Activated naive CD8-positive, alpha-beta T cell (primary cell): ENCODE results near the gene LTB4R.
A peak's percentile ranks its signal among the peaks of the same experiment; 100 is the strongest.

Experiments
- H3K27ac Mint-ChIP-seq: one replicate; pipeline ENCODE4 v1.8.0; 2021; ENCODE audit warnings: mixed read lengths
- H3K27me3 Mint-ChIP-seq: one replicate; pipeline ENCODE4 v1.8.0; 2021; ENCODE audit warnings: mixed read lengths
- H3K36me3 Mint-ChIP-seq: one replicate; pipeline ENCODE4 v1.8.0; 2021; ENCODE audit warnings: mixed read lengths
- H3K4me1 Mint-ChIP-seq: one replicate; pipeline ENCODE4 v1.8.0; 2021; ENCODE audit warnings: low read depth, mixed read lengths
- H3K4me3 Mint-ChIP-seq: one replicate; pipeline ENCODE4 v1.8.0; 2021; ENCODE audit warnings: mild to moderate bottlenecking, mixed read lengths
- H3K9me3 Mint-ChIP-seq: one replicate; pipeline ENCODE4 v1.8.0; 2021; ENCODE audit warnings: low read depth, mixed read lengths

Gene LTB4R

DNA sequence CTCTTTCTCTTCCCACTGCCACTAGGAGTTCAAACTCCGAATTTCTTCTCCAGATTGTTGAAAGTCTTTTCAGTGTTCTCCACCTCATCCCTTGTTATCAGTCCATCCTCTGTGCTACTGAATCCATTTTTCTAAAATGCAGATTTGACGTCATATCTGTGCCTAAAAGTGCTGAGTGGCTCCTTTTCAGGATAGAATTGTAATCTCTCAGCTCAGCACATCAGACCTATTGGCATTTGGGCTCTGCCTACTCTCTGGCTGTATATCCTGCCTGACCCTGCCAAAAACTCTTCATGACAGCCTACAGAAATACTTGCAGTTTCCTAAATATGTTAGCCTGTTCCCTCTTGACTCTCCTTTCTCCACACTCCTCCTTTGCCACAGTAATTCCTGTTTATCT, 38.8 kb upstream of the LTB4R start:
- H3K27me3 Mint-ChIP-seq: no peaks in the 10 kb centered on the region
- peaks cover 8% of the 10 kb centered on the region for H3K36me3 Mint-ChIP-seq
- peaks cover 42% of the 10 kb centered on the region for H3K4me1 Mint-ChIP-seq
- H3K9me3 Mint-ChIP-seq: no peaks in the 10 kb centered on the region
- H3K4me3 Mint-ChIP-seq: peak overlapping the region; percentile 88
- H3K27ac Mint-ChIP-seq: peak overlapping the region; percentile 96

DNA sequence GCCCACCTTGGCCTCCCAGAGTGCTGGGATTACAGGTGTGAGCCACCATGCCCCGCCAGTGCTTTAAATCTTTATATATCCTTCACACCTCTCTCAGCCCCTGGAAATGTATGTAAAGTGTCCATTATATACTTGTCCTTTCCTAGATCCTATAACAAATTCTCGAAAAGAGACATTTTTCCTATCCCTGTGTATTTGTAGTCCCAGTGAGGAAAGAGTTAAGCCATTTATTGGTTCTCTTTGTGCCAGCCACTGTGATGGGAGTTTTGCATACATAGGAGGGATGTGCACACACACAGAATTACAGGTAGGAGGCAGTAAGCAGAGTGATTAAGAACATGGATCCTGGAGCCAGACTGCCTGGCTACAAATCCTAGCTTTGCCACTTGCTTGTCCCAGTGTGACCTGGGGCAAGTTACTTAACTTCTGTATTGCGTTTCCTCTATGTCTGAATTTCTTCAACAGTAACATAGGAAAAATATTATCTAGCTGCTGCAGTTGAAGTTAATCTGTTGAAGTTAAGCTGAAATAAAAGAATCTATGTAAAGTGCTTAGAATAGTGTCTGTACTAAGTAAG, 37.8 kb upstream of the LTB4R start:
- peak overlapping the region; percentile 66 for H3K4me3 Mint-ChIP-seq
- H3K4me1 Mint-ChIP-seq: peaks cover 47% of the 10 kb centered on the region
- peaks cover 10% of the 10 kb centered on the region for H3K36me3 Mint-ChIP-seq
- H3K27ac Mint-ChIP-seq: peak overlapping the region; percentile 80
- H3K9me3 Mint-ChIP-seq: no peaks in the 10 kb centered on the region
- no peaks in the 10 kb centered on the region for H3K27me3 Mint-ChIP-seq

DNA sequence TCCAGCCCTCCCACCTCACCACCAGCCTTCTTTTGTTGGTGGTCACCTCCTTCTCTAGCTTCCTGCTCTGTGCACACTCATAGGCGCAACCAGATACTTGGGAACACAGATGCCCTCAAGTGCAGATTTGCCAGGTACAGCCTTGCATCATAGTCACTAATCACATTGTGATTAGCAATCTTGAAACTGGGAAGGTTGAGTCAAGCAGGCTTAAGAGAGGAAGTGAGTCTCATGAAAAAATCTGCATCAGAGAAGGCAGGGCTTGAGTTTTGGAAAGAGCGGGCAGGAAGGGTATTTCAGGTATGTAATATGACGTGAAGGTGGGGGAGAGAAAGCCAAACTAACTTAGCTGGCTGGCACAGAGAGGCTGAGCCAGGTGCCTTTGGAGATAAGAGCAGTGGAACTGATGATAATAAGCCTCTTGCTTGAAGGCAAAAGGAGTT, 37.2 kb upstream of the LTB4R start:
- H3K36me3 Mint-ChIP-seq: peaks cover 10% of the 10 kb centered on the region

DNA sequence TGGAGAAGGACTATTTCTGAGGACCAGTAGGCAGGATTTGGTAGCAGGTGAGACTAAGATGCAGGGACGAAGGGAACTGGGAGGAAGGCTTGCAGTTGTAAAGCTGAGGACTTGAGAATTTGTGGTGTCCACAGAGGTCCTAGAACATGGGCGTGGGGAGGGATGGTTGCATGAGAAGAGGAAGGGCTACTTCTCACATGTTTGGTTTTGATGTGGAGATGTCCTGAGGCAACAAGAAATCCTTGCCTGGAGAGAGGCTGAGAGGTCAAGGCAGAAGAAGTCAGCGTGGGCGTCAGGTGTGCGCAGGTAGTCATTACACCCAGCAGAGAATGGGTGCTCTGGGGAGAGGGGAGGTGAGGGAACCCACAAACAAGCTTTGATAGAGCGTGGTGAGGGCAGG, 34.2 kb upstream of the LTB4R start:
- H3K4me3 Mint-ChIP-seq: no peak overlapping the region
- peaks cover 58% of the 10 kb centered on the region for H3K4me1 Mint-ChIP-seq
- peaks cover 10% of the 10 kb centered on the region for H3K36me3 Mint-ChIP-seq
- H3K27ac Mint-ChIP-seq: peak overlapping the region; percentile 70
- H3K27me3 Mint-ChIP-seq: no peaks in the 10 kb centered on the region
- H3K9me3 Mint-ChIP-seq: no peaks in the 10 kb centered on the region

More for the DNA sequence above, 37.2 kb upstream of the LTB4R start:
- Mint-ChIP-seq H3K27me3 (no peaks in the 10 kb centered on the region), H3K27ac (peak overlapping the region; percentile 80), H3K4me3 (peak overlapping the region; percentile 43), H3K4me1 (peaks cover 53% of the 10 kb centered on the region), H3K9me3 (no peaks in the 10 kb centered on the region)

DNA sequence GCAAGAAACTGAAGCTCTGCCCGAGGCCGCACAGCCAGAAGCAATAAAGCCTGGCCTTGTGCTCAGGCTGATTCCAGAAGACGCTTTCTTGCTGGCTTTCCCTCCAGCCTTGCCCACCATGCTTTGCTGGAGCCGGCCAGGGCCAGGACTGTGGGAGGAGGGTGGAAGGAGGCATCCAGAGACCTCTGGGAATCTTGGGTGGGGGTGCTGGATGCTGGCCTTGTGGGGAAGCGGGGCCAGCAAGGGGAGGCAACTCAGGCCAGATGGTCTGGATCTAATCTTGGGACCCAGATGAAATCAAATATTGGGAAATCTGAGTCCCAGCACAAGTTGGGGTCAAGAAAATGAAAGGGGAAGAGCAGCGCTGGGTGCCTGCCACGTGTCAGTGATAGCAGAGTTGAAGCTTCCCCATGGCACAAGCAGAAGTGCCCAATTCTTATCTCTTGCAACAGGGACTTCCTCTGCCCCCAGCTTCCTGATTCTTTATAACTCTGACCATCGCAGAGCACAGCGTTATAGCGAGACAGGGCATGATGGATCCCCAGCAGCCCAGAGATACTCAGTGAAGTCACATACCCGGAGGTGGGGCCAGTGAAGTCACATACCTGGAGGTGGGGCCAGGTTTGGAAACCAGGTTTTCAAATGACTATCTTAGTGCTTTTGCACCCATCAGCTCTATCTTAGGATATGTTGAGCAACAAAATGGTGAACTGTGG, 33.5 kb upstream of the LTB4R start:
- Mint-ChIP-seq H3K4me1 (peaks cover 51% of the 10 kb centered on the region), H3K36me3 (peaks cover 10% of the 10 kb centered on the region), H3K9me3 (no peaks in the 10 kb centered on the region), H3K27me3 (no peaks in the 10 kb centered on the region), H3K4me3 (no peak overlapping the region), H3K27ac (no peak overlapping the region)

DNA sequence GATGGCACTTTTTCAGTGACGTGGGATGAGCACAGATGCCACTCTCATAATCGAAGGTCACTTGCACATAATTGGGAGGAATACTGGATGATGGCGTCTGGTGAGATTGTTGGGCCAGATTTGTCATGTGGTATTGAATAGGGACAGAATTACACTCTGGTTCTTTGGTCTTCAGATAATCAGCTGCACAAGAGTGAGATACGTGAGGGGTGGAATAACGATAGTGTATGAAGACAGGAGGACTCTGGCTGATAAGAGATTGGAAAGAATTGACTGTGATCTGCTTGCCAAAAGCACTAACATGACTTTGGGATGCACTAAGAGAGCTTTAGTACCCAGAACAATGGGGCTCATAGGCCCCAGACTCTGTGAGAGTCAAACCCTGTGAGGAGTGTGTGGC, 32.9 kb upstream of the LTB4R start:
- Mint-ChIP-seq H3K27me3 (no peaks in the 10 kb centered on the region), H3K9me3 (no peaks in the 10 kb centered on the region), H3K4me1 (peaks cover 47% of the 10 kb centered on the region), H3K4me3 (peak overlapping the region; percentile 42), H3K27ac (peak overlapping the region; percentile 89), H3K36me3 (peaks cover 9% of the 10 kb centered on the region)

DNA sequence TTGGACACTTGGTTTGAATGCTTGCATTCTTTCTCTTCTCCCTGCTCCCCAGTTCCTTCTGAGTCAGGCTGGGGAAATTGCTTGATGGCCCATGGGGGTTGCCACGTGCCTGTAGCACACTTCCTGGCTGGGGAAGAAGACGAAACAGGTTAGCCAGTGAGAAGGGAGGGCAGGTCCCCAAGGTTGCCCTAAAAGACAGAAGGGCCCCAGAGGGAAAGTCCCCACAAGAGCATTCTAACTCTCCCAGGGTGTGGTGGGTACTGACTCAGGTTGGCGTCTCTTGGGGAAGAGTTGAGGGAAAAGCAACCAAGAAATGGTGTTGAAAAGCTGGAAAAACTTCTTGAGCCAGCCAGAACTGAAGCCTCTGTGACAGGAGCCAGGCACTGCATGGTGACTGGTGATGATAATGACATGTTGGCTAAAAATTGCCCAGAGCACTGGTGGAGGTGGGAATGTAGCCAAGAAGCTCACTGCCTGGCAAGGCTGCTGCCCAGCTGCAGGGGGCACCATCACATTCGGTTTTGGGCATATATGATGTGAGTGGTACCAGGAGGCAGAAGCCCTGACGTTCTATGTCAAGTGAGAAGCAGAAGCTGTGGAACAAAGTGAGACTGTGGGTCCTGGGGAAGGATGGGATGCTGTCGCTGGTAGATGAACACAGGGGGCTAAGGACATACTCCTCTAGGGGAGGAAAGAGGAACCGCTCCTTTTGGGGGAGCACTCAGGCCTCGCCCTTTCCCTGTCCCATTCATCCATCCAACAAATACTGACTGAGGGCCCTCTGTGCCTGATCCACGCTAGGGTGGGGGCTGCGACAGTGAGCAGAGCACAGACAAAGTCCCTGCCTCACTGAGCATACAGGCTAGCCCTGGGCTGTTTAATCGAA, 31.8 kb upstream of the LTB4R start:
- Mint-ChIP-seq H3K4me3 (peak overlapping the region; percentile 49), H3K4me1 (peaks cover 38% of the 10 kb centered on the region), H3K36me3 (peaks cover 9% of the 10 kb centered on the region), H3K9me3 (no peaks in the 10 kb centered on the region), H3K27me3 (no peaks in the 10 kb centered on the region), H3K27ac (peak overlapping the region; percentile 89)

DNA sequence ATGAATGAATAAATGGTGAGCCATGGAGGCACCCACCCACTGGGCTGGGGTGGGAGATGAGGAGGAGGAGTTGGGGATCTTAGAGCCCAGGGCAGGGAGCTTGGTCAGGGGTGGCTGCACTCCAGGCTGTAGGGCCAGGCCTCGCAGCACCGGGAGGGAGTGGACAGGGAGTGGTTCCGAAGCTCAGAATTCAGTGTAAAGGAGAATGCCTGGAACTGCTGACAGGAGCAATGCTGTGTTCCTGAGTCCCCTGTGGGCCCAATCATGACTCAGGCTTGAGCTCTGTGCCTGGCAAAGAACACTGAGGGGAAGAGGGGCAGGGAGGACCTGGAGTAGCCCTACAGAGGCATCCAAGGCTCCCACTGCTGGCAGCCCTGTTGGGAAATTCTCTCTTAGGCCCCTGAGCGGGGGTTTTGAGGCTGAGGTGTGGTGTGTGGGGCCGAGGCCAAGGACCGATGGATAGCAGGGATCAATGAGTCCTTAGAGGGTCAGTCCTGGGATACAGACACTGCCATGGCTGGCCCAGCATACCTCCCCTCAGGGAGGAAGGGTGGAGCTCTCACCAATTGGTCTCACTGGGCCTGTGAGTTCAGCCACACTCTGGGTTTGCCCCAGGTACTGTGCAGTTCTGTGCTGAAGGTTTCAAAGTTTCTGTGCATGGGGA, 30.4 kb upstream of the LTB4R start:
- H3K27me3 Mint-ChIP-seq: no peaks in the 10 kb centered on the region
- H3K9me3 Mint-ChIP-seq: no peaks in the 10 kb centered on the region
- H3K4me3 Mint-ChIP-seq: no peak overlapping the region
- H3K27ac Mint-ChIP-seq: no peak overlapping the region
- H3K4me1 Mint-ChIP-seq: peaks cover 34% of the 10 kb centered on the region
- H3K36me3 Mint-ChIP-seq: peaks cover 9% of the 10 kb centered on the region

DNA sequence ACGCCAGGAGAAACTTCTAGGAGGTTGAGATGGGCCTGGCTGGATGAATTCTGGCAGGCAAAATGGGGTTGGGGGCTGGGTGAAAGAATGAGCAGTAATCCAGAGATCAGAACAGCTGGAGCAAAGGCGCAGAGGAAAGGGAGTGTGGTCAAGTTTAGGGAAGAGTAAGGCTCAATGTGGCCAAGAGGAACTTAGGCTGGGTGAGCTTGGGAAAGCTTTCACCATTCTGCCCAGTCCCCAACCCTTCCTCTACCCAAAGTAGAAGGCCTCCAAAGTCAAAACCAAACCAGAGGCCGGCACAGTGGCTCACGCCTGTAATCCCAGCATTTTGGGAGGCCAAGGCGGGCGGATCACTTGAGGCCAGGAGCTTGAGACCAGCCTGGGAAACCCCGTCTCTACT, 29.7 kb upstream of the LTB4R start:
- no peak overlapping the region for H3K4me3 Mint-ChIP-seq
- no peaks in the 10 kb centered on the region for H3K27me3 Mint-ChIP-seq
- no peaks in the 10 kb centered on the region for H3K9me3 Mint-ChIP-seq
- no peak overlapping the region for H3K27ac Mint-ChIP-seq
- peaks cover 9% of the 10 kb centered on the region for H3K36me3 Mint-ChIP-seq
- H3K4me1 Mint-ChIP-seq: peaks cover 33% of the 10 kb centered on the region

DNA sequence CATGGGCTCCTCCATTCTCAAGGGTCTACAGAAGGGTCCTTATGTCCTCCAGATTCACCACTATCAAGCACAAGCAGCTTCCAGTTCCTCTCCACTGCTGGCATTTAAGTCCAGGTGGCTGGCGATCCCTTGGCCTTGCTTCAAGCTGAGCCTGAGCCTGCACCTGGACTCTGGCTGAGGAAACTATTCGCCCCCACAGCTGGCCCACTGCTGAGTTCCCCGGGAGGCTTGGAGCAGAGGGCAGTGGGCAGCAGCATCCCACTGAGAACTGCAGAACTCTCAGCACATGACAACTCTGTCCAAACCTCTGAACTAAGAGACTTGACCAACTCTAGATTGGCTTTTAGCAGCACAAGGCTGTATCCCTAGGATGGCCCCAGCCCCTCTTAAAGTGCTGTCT, 28.6 kb upstream of the LTB4R start:
- Mint-ChIP-seq H3K27me3 (no peaks in the 10 kb centered on the region), H3K4me3 (no peak overlapping the region), H3K4me1 (peaks cover 26% of the 10 kb centered on the region), H3K9me3 (no peaks in the 10 kb centered on the region), H3K27ac (no peak overlapping the region), H3K36me3 (peaks cover 5% of the 10 kb centered on the region)

DNA sequence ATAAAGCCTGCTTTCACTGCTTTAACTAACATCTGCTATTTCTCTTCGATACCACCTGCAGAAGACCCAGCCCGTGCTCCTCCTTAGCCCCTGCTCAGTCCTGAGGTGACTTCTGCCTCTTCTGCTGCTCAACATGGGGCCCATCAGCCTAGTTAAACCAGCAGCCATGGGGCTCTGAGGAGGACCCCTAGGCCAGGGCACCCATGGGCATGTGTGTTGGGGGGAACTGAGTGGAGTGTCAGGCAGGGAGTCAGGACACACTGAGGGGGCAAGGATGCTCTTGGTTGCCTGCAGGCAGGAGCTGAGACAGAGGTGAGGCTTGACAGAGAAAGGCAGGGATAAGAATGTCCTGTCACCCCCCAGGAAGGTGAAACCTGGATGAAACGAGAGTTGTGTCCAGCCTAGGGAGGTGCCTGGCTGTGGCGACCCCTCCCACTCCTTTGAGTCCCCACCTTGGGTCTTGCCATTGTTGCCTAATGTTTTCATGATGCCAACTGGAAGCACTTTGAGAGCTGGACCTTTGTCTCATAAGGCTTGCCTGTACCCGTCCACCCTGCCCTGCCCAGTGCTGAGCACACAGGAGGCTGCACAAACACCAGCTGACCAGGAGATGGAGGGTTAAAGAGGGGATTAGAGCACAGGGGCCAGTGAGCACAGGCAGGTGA, 27.4 kb upstream of the LTB4R start:
- H3K27me3 Mint-ChIP-seq: no peaks in the 10 kb centered on the region
- H3K4me1 Mint-ChIP-seq: peaks cover 19% of the 10 kb centered on the region
- peaks cover 6% of the 10 kb centered on the region for H3K36me3 Mint-ChIP-seq
- no peak overlapping the region for H3K27ac Mint-ChIP-seq
- no peak overlapping the region for H3K4me3 Mint-ChIP-seq
- no peaks in the 10 kb centered on the region for H3K9me3 Mint-ChIP-seq

DNA sequence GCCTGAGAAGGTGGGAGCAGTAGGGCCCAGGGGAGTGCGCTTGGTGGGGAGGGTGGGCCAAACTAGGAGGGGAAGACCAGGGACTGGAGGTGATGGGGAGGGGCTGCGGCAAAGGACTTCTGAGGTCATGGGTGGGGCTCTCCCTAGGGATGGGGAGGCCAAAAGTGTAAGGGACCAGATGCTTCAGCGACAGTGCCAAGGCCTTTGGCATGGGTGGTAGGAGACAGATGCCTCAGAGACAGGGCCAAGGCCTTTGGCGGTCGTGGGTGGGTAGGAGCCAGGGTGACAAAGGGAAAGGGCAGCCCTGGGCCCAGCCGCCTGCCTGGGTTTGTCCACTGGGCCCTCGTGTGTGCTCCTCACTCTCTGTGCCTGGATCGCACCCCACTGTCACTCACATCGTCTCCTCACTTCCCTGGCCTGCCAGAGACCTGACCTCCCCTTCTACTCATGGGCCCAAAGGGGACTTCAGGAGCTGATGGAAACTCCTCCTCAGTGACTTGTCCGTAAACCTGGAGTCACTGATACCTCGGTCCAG, 26.7 kb upstream of the LTB4R start:
- Mint-ChIP-seq H3K4me1 (peaks cover 15% of the 10 kb centered on the region), H3K36me3 (peaks cover 6% of the 10 kb centered on the region), H3K9me3 (no peaks in the 10 kb centered on the region), H3K27ac (no peak overlapping the region), H3K4me3 (no peak overlapping the region), H3K27me3 (no peaks in the 10 kb centered on the region)

DNA sequence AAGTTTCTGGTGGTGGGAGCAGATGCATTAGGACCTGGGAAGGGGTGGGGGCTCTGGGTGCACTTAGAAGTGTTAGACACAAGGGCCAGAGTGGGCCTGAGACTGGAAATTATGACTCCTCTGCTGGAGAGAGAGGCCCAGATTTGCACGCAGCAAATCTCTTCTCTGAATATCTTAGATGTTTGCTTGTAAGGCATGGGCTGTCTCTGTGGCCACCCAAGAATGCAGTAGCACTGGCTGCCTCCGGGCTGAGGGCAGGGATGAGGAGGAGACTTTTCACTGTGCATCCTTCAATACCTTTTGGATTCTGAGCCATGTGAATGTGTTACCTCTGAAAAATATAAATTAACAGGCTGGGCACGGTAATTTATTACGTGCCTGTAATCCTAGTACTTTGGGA, 26.0 kb upstream of the LTB4R start:
- H3K4me1 Mint-ChIP-seq: peaks cover 15% of the 10 kb centered on the region

DNA sequence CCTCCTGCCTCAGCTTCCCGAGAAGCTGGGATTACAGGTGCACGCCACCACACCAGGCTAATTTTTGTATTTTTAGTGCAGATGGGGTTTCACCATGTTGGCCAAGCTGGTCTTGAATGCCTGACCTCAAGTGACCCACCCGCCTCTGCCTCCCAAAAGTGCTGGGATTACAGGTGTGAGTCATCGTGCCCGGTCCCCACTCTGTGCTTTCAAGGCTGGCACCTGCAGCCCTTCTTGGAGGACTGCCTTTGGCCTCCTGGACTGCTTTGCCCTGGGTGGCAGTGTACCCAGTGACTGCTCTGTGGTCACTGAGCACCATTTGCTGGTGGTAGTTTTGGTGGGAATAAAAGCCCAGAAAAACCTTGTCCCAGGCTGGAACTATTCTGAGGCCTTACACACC, 24.3 kb upstream of the LTB4R start:
- no peak overlapping the region for H3K4me3 Mint-ChIP-seq
- peaks cover 17% of the 10 kb centered on the region for H3K4me1 Mint-ChIP-seq
- peaks cover 15% of the 10 kb centered on the region for H3K36me3 Mint-ChIP-seq
- no peaks in the 10 kb centered on the region for H3K9me3 Mint-ChIP-seq
- H3K27ac Mint-ChIP-seq: no peak overlapping the region
- H3K27me3 Mint-ChIP-seq: no peaks in the 10 kb centered on the region

More for the DNA sequence above, 26.0 kb upstream of the LTB4R start:
- H3K27me3 Mint-ChIP-seq: no peaks in the 10 kb centered on the region
- H3K27ac Mint-ChIP-seq: no peak overlapping the region
- no peak overlapping the region for H3K4me3 Mint-ChIP-seq
- H3K9me3 Mint-ChIP-seq: no peaks in the 10 kb centered on the region
- peaks cover 7% of the 10 kb centered on the region for H3K36me3 Mint-ChIP-seq
